Central memory CD4-positive, alpha-beta T cell (primary cell): Measurements from ENCODE around the gene CHERP.

ENCODE experiments used
- DNase-seq: peaks from one replicate; pipeline ENCODE4 v3.0.0; 2022

Gene CHERP

DNA sequence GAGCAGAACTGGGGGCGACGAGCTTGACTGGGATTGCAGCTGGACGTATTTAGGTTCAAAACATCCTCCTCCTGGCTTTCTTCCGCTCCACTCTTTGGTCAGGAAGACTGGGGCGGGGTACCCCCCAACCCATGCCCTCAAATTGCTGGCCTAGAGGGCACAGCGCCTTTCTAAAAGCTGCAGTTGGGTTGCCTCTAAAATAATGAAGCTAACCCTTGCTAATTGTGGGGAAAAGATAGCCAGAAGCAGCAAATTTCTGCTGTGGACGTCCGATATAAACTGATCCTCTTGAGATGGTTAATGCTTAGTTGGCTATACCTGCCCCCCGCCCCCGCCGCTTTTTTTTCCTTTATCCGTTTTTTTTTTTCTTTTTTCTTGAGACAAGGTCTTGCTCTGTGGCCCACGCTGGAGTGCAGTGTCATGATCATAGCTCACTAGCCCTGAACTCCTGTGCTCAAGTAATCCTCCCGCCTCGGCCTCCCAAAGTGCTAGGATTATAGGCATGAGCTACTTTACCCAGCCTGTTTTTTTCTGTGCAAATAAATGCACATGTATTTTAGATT lies 754 bp upstream of the CHERP start:
- DNase-seq: no peak

DNA sequence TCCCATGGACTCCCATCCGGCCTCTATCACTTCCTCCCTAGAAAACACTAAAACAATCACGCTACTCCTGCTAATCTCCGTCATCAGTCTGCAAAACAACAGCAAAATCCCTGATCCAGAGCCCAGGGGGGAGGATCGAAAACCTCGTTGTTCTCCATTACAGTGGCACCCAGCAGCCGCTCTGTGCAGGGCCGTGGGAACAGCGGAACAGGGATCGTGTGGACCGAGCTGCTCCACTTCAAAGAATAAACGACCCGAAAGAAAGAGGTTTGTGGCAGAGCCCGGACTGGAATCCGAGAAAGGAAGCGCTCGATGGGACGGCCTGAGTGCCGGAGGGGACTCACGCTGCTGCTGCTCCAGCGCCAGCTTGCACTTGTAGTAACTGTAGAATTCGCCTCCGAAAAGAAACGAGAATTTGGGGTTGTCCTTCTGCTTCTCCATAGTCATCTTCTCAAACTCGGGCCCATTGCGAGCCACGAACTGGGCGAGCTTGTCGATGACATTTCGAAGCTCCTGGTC lies 652 bp downstream of the CHERP start:
- DNase-seq: peak; percentile 15

GRCh38 chr19:16540948-16541347 lies 1.3 kb downstream of the CHERP start:
- DNase-seq: no peak

DNA sequence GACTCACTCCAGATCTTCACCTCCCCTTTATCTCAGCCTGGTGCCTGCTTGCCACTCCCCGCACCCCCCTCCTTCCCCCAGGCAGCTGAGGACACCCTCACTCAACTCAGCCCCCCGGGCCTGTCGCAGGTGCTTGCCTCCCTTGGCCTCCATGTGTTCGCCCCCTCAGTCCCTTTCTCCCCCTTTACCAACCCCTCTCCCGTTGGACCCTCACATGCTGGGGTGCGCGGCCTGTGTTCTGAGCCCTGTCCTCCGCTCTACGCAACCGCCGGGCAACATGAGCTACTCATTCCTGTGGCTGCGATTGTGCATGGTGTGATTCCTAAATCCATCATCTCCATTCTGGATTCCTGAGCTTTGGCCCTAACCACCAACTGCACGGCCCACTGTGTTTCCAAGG lies 5.1 kb downstream of the CHERP start:
- DNase-seq: no peak

DNA sequence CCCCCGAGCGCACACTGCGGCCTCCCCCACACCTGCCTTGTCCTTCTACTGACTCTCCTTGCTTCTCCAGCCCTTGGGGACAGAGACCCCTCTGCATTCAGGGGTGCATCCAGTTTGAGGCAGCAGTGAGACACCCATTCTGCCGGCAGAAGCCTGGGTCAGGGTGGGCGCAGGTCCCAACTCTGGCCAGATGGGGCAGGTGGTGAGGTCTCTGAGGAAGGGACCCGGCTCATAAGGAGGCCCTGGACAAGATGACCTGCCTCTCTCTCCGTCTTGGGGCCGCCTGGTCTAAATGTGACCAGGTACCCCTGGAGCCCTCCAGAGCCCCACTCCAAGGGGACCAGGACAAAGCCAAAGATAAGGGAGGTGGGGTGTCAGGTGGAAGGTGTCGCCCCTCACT lies 6.1 kb downstream of the CHERP start:
- no peak for DNase-seq

DNA sequence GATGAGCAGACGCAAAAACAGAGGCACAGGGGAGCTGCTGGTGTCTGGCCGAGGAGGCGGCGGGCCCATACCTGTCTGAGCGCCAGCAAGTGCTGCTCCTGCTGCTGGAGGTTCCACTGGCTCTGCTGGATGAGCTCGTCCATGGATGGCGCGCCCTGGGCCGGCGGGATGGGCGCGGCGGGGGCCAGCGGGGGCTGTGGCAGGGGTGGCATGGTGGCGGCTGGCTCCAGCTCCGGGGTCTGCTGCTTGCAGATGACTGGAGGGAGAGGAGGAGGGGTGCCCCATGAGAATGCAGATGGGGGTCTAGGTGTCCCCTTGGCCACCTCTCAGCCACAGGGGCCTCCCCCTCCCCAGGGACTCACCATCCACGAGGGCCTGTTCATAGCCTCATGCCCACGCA lies 6.9 kb downstream of the CHERP start:
- no peak for DNase-seq

GRCh38 chr19:16532440-16533234 lies 9.6 kb downstream of the CHERP start:
- DNase-seq: no peak

DNA sequence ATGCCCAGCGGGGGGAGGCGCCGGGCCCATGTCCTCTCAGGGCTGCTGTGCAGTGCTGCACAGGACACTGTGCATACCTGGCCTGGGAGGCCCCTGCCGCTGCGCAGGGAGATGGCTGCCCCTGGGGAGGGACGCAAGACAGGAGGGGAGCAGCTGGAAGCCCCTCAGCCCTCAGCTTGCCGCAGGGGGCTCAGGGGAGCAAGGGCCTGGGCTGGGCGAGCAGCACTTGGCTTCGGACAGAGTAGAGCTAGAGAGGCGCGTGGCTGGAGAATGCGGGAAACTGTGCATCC lies 10.9 kb downstream of the CHERP start:
- DNase-seq: no peak

- no peak for DNase-seq
These were observed 11.5 kb downstream of the CHERP start for GRCh38 chr19:16530540-16531379.

DNA sequence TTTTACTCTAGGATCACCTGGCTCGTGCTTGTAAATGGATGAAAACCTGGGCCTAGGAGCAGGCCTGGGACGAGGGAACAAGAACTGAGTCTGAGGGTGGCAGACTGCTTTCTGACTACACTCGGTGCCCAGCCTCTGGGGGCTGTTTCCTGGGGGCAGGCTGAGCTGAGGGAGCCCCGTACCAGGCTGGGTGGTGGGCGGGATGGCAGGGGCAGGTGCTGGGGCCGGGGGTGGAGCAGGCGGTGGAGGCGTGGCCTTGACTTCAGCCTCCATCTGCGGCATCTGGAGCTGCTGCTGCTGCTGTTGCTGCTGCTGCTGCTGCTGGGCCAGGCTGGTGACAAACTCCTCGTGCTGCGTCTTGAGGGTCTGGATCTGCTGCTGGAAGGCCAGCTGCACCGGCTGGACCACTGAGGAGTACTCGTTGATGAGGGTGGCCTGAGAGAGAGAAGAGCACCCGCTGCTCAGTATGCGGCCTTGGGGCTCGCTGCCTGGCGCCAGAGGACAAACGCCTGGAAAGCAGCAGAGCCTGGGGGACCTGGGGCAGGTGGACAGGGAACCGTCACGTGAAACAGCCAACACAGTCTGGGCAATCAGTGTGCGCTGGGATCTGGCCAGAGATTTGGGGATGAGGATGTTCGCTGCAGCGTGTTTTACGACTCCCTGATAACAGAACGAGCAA lies 12.6 kb downstream of the CHERP start:
- DNase-seq: no peak

DNA sequence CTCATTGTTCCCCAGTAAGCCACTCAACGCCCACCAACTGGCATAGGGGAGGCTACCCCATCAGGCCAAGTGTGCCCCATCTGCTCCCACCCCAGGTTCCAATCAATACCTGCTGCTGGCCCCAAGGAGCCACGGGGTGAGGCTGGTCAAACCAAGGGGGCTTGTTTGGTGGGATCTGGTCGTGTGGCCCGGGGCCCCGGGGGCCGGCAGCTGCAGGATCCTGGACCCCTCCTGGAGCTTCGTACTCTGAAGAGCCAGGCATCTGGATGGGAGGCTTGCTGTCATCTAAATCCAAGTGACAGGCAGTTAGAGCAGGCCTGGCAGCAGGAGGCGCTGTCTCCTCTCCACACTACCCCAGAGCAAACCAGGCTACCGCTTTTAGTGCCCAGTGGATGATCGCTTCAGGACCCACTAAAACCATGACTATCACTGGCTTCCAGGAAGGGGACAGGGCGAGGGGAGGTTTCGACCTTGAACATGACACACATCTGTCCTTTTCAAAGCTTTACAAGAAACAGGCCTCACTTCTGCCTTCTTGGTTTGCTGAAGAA lies 14.2 kb downstream of the CHERP start:
- peak; percentile 19 for DNase-seq

DNA sequence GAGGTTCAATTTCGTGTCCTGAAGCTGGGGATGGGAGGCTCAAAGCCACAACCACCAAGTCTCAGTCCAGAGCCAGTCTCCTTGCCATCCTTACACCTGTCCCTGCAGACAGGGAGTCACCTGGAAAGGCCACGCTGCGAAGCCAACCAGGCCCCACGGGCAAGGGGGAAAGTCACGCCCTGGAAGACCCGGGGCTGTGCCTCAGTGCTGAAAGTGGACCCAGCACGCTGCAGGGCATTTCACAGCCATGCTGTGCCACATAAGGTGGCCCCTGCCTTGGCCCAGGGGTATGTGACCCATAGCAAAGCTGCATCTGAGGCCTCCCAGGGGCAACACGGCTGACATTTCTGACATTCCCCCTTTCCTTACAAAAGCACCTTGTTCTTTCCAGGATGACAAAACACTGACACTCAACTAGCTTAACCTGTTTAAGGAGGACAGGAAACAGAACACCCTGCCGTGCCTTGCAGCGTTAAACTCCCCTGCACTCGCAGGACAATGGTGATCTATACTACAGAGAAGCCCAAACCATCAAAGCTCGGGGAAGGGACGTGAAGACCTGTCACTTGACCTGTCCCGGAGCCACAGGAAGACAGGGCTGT lies 14.8 kb downstream of the CHERP start:
- no peak for DNase-seq

DNA sequence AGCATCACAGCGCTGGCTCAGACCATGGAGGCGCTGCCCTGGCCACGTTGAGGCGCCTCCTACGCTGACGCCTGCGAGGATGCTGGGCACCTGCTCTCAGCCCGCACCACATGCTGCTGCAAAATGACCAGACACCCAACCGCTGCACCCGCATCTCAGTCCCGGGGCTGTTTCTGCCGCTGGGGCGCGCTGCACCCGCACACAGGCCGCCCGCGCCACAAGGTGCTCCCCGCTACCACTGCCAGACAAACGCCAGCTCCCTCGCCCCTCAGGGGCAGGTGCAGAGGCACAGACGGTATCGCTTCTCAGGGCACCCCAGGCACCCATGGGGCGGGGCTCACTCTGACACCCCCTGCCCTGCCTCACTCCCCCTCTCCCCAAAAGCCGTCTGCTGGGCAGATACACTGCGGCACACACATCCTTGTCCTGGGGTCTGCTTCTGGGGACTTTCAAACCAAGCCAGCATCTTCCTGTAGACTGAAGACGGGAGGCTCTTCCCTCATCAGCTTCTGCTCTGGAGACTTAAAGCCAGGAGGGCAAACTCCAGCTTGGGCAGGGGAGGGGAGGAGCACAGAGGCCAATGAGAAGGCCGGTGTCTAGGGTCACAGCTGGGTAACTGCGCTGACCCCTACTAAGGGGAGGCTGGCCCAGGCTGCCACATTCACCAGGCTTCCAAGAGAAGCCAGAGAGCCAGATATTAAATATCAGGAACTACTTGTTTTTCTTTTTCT lies 16.3 kb downstream of the CHERP start:
- DNase-seq: no peak

GRCh38 chr19:16524991-16525734 lies 17.1 kb downstream of the CHERP start:
- no peak for DNase-seq

DNA sequence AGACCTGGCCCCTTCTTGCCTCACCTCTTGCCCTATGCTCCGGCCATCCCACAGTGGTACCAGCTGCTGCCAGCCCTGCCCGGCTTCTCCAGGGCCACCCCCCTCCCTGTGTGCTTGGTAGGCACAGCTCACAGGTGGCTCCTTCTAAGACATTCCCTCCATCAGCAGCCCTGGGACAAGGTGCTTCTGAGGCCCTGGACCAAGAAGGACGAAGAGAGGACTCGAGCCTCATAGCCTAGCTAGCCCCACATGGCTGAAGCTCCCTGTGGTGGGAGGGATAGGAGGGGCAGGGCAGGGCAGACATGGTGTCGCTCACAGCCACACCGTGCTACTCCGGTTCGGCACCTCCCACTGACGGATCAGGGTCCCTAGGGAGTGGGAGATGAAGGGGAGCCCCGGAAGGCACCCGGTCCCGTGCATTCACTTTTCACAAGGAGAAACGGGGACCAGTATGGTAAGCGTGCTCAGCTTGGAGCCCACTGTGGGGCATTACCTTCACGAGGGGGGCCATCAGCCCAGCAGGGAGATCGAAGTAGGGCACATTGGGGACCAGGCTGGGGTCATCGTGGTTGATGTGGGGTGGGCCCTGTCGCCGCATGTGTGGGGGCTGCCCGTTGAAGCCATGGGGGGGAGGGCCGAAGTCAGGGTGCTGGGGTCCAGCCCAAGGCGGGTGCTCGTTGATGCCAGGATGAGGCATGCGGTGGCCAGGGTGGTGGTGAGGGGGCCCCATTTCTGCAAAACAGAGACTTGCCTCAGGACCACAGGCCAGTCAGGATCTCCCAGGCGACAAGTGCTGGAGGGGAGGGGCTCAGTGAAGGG lies 19.5 kb downstream of the CHERP start:
- no peak for DNase-seq

DNA sequence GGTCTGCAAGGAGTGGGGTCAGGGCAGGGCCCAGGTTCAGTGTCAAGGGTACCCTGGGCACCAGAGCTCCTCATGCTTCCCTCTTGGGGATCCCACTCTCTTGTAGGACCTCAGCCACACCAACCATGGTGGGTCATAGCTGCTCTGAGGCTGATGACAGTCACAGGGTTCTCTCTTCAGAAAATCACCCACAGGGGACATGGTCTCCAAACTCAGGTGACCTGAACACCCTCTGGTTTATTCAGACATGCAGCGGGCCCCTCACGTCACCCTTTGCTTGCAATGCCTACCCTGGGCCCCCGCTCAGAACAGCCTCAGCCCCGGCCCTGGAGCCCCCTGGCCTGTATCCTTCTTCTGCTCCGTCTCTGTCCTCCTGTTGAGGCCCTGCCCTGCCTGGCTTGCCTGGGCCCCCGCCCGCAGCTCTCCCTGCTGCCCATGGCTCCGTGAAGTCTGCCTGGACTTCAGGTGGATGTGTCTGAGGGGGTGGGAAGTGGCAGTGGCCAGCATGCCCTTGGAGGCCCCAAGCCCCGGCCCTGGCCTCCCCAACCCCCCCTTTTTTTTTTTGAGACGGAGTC lies 20.4 kb downstream of the CHERP start:
- DNase-seq: no peak

GRCh38 chr19:16520986-16521624 lies 21.1 kb downstream of the CHERP start:
- no peak for DNase-seq

DNA sequence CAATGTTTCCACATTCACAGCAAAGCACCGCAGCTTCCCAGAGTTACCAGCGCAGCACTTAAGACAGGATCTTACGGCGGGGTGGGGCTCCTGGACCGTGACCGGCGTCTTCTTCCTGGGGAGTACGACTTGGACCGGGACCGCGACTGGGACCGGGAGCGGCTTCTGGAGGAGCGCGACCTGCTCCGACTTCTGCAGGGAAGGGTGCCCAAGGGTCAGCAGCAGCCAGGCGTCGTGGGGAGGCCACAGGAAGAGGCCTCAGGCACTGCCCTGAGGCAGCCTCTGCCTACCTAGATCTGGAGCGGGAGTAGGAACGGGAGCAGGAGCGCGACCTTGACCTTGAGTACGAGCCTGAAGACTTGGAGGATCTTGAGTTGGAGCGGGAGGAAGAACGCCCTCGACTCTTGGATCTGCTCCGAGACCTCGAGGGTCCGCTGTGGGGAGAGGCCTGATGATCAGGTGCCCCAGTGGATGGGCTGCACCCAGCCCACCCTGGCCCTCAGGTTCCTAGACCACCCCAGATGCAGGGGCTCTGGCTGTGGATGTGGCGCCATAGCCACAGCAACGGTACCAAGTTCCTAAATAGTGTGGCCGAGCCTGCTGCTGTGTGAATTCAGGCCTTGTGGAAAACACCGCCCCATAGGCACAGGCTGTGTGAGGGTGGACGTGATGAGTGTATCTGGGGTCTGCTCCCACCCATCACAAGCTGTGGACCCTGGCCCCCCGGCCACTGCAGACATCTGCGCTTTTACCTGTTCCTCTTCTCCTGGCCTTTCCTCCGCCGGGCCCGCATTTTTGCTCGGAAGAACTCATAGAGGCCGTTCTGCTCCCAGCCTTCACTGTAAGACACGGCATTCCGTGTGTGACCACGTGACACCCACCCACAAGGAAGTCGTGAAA lies 21.9 kb downstream of the CHERP start:
- DNase-seq: no peak
